B cell (primary cell): ENCODE results near the gene SLC35E1.

Experiments used
- EZH2 ChIP-seq: IDR thresholded peaks from 2 replicates; pipeline ENCODE4 v1.6.1; 2012; ENCODE audit warnings: borderline replicate concordance, low read depth, mild to moderate bottlenecking, moderate library complexity, low read length; ENCODE audit not compliant: insufficient read depth, poor library complexity, severe bottlenecking
- TF ChIP-seq, protein P1 (sequence below): fragments of 200-600 bp; IDR thresholded peaks from one replicate; pipeline ENCODE4 v1.8.0; 2022; ENCODE audit warnings: antibody characterized with exemption, mild to moderate bottlenecking

- TF ChIP-seq, protein P1, sequence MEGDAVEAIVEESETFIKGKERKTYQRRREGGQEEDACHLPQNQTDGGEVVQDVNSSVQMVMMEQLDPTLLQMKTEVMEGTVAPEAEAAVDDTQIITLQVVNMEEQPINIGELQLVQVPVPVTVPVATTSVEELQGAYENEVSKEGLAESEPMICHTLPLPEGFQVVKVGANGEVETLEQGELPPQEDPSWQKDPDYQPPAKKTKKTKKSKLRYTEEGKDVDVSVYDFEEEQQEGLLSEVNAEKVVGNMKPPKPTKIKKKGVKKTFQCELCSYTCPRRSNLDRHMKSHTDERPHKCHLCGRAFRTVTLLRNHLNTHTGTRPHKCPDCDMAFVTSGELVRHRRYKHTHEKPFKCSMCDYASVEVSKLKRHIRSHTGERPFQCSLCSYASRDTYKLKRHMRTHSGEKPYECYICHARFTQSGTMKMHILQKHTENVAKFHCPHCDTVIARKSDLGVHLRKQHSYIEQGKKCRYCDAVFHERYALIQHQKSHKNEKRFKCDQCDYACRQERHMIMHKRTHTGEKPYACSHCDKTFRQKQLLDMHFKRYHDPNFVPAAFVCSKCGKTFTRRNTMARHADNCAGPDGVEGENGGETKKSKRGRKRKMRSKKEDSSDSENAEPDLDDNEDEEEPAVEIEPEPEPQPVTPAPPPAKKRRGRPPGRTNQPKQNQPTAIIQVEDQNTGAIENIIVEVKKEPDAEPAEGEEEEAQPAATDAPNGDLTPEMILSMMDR: no peak
- TF ChIP-seq EZH2: no peak
Measured at GRCh38 chr19:16541526-16542044, 30.6 kb downstream of the SLC35E1 start.
